ENCODE results near the gene GIT2.
"Not testable (repeated sequence)": the region's sequence is repeated elsewhere in the genome, so short reads cannot be mapped to it uniquely, and the experiment has no call there.

GIT2 gene

GRCh38 chr12:109912855-109913321, 83.3 kb downstream of the GIT2 start:
- DNase-seq (ENCODE audit: low read depth in 1 of 2, low spot score in 1 of 2) = no peak
- no peak for TF ChIP-seq JUND (IDR thresholded peaks at IDR 0.05; ENCODE audit: low read depth)
- in situ Hi-C loops (cut with HindIII; ENCODE audit: low pct_unique_long_range_greater_than_20kb, low sequenced_read_pairs) = no loop called here

GRCh38 chr12:109910969-109911348, 85.2 kb downstream of the GIT2 start:
- DNase-seq (ENCODE audit: low read depth in 1 of 2, low spot score in 1 of 2) = peak in 1 of 2 experiments; percentile 27
- TF ChIP-seq JUND (IDR thresholded peaks at IDR 0.05; ENCODE audit: low read depth) = no peak
- in situ Hi-C loops (cut with HindIII; ENCODE audit: low pct_unique_long_range_greater_than_20kb, low sequenced_read_pairs) = no loop called here

GRCh38 chr12:109910254-109910968, 85.8 kb downstream of the GIT2 start:
- no peak for DNase-seq (ENCODE audit: low read depth in 1 of 2, low spot score in 1 of 2)

GRCh38 chr12:109905301-109905700, 90.9 kb downstream of the GIT2 start:
- no peak for DNase-seq (ENCODE audit: low read depth in 1 of 2, low spot score in 1 of 2)

More at GRCh38 chr12:109910254-109910968, 85.8 kb downstream of the GIT2 start:
- TF ChIP-seq JUND (IDR thresholded peaks at IDR 0.05; ENCODE audit: low read depth) = no peak
- in situ Hi-C loops (cut with HindIII; ENCODE audit: low pct_unique_long_range_greater_than_20kb, low sequenced_read_pairs) = no loop called here

GRCh38 chr12:109902891-109903418, 93.2 kb downstream of the GIT2 start:
- TF ChIP-seq JUND (IDR thresholded peaks at IDR 0.05; ENCODE audit: low read depth) = no peak
- no peak for DNase-seq (ENCODE audit: low read depth in 1 of 2, low spot score in 1 of 2)
- in situ Hi-C loops (cut with HindIII; ENCODE audit: low pct_unique_long_range_greater_than_20kb, low sequenced_read_pairs) = no loop called here

More at GRCh38 chr12:109905301-109905700, 90.9 kb downstream of the GIT2 start:
- TF ChIP-seq JUND (IDR thresholded peaks at IDR 0.05; ENCODE audit: low read depth) = no peak
- in situ Hi-C loops (cut with HindIII; ENCODE audit: low pct_unique_long_range_greater_than_20kb, low sequenced_read_pairs) = no loop called here

GRCh38 chr12:109900752-109901580, 95.2 kb downstream of the GIT2 start:
- in situ Hi-C loops (cut with HindIII; ENCODE audit: low pct_unique_long_range_greater_than_20kb, low sequenced_read_pairs) = no loop called here

GRCh38 chr12:109899783-109900751, 96.1 kb downstream of the GIT2 start, which contains the start of gene TCHP:
TSS of gene TCHP (plus strand) at chr12:109900274. CDS start at chr12:109903027, 2,753 bp downstream.
- in situ Hi-C loops (cut with HindIII; ENCODE audit: low pct_unique_long_range_greater_than_20kb, low sequenced_read_pairs) = no loop called here
- no peak for TF ChIP-seq JUND (IDR thresholded peaks at IDR 0.05; ENCODE audit: low read depth)
- DNase-seq (ENCODE audit: low read depth in 1 of 2, low spot score in 1 of 2) = peak; percentile 91 to 95

More at GRCh38 chr12:109900752-109901580, 95.2 kb downstream of the GIT2 start:
- DNase-seq (ENCODE audit: low read depth in 1 of 2, low spot score in 1 of 2) = peak in 1 of 2 experiments; percentile 31
- TF ChIP-seq JUND (IDR thresholded peaks at IDR 0.05; ENCODE audit: low read depth) = no peak

- DNase-seq (ENCODE audit: low read depth in 1 of 2, low spot score in 1 of 2); in situ Hi-C loops (cut with HindIII; ENCODE audit: low pct_unique_long_range_greater_than_20kb, low sequenced_read_pairs): not testable (repeated sequence)
Measured at GRCh38 chr12:109899345-109899744, 96.8 kb downstream of the GIT2 start.

GRCh38 chr12:109897029-109897428, 99.1 kb downstream of the GIT2 start:
- no peak for DNase-seq (ENCODE audit: low read depth in 1 of 2, low spot score in 1 of 2)
- in situ Hi-C loops (cut with HindIII; ENCODE audit: low pct_unique_long_range_greater_than_20kb, low sequenced_read_pairs) = no loop called here
- TF ChIP-seq JUND (IDR thresholded peaks at IDR 0.05; ENCODE audit: low read depth) = no peak

- TF ChIP-seq JUND (IDR thresholded peaks at IDR 0.05; ENCODE audit: low read depth) = no peak
- no peak for DNase-seq (ENCODE audit: low read depth in 1 of 2, low spot score in 1 of 2)
- in situ Hi-C loops (cut with HindIII; ENCODE audit: low pct_unique_long_range_greater_than_20kb, low sequenced_read_pairs) = no loop called here
Measured at GRCh38 chr12:109896188-109896587, 100.0 kb downstream of the GIT2 start.

GRCh38 chr12:109894939-109895338, 101.2 kb downstream of the GIT2 start:
- DNase-seq (ENCODE audit: low read depth in 1 of 2, low spot score in 1 of 2) = no peak
- no peak for TF ChIP-seq JUND (IDR thresholded peaks at IDR 0.05; ENCODE audit: low read depth)
- in situ Hi-C loops (cut with HindIII; ENCODE audit: low pct_unique_long_range_greater_than_20kb, low sequenced_read_pairs) = no loop called here
